Stimulated activated CD8-positive, alpha-beta memory T cell treated with anti-CD3 and anti-CD28 coated beads, Interleukin-4, amount 100 ng/mL, for 1 hour (primary cell): ENCODE results near the gene SLCO2A1.

Experiments
- DNase-seq, 2 donors: peaks; one replicate each; pipeline ENCODE4 v3.0.0-alpha.2; 2020; ENCODE audit warnings: low read depth in 2 of 2, low spot score in 1 of 2

The SLCO2A1 gene

GRCh38 chr3:133955892-133956291, 73.8 kb downstream of the SLCO2A1 start:
- no peak for DNase-seq

DNA sequence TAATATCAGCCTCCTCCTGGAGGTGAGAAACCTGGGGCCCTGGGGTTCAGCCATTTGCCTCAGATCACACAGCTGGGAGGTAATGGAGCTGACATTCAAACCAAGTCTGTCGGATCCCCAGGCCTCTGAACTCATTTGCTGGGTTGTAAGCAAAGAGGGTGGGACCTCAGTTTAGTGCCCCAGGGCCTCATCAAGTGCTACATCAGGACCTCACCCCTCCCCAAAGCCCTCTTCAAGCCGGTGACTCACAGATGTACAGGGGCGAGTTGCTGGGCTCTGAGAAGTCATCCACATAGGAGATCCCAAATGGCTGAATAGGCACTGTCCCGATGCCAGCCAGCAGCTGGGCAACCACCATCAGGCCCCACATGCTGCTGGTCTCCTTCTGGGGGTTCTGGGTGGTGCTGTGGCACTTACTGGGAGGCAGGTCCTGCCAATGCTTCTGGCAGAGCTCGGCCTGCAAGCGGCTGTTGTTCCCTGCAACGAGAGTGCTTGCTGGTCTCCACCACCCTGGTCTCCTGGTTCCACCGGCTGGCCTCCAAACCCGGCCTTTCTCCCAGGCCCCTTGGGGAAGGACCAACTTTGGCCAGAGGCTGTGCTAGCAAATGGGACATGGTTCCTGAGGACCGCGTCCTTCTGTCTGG, 74.9 kb downstream of the SLCO2A1 start:
- no peak for DNase-seq

- DNase-seq = no peak
Measured at GRCh38 chr3:133953297-133953696, 76.4 kb downstream of the SLCO2A1 start.

GRCh38 chr3:133949438-133949837, 80.3 kb downstream of the SLCO2A1 start:
- no peak for DNase-seq

GRCh38 chr3:133948996-133949395, 80.7 kb downstream of the SLCO2A1 start:
- no peak for DNase-seq

DNA sequence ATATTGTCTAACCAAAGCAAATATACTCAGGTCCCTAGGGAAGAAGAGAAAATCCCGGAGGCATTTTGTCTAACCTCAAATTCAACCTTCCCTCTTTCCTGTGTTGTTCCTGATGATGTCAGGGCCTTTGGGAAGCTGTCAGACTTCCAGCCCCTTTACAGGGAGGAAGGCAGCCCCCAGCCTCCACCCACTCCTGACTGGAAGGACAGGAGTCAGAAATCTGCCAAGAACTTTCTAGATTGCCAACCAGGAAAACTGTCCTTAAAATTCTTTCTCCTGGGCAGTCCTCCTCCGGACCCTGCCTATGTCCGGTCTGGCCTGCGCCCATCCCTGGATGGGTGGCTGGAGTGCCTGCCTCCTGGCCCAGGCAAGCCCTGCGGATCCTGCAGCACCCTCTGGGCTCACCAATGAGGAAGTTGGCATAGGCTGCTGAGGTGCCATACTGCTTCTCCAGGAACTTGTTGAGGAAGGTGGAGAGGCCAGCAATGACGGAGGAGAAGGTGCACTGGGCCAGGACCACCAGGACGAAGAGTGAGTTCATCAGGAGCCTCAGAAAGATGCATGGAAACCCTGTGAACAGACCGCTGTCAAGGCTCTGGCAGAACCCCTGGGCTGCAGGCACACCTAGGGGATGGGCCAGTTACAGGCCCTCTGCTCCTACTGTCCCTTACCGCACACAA, 81.5 kb downstream of the SLCO2A1 start:
- DNase-seq = no peak

DNA sequence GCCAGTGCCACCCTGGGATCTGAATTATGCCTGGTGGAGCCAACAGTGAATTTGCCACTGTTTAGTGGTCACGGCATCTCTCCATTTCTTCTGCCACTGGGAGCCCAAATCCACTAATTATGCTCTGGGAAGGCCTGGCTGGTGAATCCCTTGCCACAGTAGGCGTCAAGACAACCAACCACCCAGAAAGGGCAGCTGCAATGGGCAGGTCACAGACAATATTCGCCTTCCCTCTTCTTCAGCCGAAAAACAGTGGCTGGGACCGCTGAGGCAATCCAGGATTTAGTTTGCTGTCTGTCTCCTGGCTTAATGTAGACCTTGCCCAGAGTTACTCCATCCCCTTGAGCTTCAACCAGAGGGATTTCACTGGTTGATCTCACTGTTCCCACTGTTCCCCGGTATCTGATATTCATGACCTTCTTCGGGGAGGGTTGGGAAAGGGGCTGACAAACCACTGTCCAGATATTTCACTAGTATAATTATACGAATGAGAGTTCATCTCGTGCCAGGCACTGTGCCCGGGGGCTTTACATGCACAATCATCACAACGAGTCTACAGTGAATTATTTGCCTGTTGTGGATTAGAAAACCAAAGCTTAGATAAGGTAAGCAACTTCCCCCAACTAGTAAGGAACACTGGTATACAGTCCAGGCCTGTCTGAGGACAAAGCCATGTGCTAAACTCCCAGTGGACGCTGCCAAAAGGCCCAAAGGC, 84.2 kb downstream of the SLCO2A1 start:
- DNase-seq = no peak

- no peak for DNase-seq
Measured at GRCh38 chr3:133944641-133945380, 84.9 kb downstream of the SLCO2A1 start.

GRCh38 chr3:133944181-133944580, 85.5 kb downstream of the SLCO2A1 start:
- DNase-seq = no peak

GRCh38 chr3:133943639-133944141, 86.0 kb downstream of the SLCO2A1 start:
- DNase-seq = no peak

DNA sequence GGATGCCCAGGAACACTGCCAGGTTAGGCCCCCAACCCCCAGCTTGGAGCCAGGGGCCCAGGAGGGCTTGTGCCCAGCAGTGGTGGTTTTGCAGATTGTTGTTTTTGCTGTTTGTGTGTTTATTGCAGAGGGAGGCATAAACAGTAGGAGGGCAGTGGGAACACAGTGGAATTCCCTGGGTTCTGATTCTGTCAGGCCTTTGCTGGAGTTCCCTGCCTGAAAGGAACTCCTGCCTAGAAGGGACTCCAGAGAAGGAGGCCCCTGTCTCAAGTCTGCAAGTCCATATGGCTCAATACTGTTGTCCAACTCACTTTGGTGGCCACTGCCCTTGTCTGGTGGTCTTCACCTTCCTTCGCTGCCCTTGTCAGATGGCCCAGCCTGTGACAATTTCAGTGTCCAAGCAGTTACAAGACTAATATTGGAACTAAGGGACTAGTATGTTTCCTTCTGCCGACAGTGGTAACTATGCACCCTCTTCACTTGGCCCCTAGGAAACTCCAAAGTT, 86.6 kb downstream of the SLCO2A1 start:
- DNase-seq = no peak

DNA sequence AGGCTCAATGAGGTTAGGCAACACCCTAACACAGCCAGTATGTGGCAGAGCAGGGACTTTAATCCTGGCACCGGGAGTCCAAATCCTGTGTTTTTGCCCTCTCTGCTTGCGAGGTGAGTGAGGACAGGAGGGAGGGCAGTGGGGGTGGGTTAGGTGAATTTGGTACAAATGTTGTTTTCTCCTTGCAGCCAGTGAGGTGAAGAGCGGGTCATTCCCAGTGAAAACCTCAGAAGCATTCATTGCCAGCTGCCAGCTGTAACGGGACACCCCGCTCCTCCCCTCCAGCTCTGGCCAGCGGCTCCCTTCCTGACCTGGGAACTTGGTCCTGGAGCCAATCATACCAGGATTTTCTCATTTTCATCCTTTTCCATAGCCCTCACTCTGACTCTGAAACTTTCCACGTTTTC, 88.3 kb downstream of the SLCO2A1 start:
- DNase-seq = no peak

DNA sequence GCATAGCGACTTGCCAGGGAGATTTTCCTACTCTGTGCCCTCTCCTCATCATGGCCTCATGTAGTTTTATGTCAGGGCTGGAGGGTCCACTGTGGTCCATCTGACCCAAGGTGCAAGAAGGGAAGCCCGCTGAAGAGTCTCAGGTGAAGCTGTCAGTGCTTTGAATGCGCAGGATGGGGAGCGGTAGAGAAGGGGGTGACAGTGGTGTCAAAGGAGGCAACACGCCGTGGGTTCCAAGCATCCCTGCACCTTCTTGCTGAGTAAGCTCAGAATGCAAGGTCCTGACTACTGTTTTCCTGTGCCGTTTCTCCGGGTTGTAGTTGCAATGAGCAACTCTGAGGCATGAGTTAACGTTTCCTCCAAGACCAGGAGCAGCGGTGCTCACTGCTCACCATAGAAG, 89.2 kb downstream of the SLCO2A1 start:
- DNase-seq = no peak

- no peak for DNase-seq
Measured at GRCh38 chr3:133939463-133939835, 90.3 kb downstream of the SLCO2A1 start.

- DNase-seq = no peak
Measured at GRCh38 chr3:133938770-133939462, 90.8 kb downstream of the SLCO2A1 start.

- DNase-seq = no peak
Measured at GRCh38 chr3:133937756-133938601, 91.7 kb downstream of the SLCO2A1 start.

DNA sequence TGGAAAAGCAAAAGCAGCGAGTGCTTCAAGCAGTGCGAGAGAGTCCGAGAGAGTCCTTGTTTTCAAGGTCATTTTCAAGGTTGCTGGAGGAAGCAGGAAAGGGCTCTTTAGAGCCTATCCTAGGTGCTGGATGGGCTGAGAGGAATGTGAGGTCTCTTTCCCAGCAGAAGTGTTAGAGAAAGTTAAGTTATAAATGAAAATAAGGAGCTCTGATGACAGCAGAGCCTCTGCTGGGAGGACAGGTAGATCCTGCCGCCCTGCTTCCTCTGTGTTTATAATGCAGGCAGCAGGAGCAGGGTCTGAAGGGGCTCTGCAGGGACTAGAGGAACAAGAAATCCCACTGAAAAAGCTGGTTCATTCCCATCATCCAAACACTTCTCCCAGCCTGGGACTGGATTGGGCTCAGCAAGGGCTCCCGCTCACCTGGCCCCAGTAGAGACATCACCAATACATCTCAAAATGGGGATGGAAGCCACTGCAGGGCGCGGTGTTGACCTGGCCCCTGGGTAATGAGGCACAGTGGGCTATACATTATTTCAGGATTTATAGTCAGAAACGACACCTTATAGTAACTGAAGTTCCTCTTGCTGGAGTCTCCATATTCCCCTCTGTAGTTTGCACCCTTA, 92.6 kb downstream of the SLCO2A1 start:
- DNase-seq = no peak

DNA sequence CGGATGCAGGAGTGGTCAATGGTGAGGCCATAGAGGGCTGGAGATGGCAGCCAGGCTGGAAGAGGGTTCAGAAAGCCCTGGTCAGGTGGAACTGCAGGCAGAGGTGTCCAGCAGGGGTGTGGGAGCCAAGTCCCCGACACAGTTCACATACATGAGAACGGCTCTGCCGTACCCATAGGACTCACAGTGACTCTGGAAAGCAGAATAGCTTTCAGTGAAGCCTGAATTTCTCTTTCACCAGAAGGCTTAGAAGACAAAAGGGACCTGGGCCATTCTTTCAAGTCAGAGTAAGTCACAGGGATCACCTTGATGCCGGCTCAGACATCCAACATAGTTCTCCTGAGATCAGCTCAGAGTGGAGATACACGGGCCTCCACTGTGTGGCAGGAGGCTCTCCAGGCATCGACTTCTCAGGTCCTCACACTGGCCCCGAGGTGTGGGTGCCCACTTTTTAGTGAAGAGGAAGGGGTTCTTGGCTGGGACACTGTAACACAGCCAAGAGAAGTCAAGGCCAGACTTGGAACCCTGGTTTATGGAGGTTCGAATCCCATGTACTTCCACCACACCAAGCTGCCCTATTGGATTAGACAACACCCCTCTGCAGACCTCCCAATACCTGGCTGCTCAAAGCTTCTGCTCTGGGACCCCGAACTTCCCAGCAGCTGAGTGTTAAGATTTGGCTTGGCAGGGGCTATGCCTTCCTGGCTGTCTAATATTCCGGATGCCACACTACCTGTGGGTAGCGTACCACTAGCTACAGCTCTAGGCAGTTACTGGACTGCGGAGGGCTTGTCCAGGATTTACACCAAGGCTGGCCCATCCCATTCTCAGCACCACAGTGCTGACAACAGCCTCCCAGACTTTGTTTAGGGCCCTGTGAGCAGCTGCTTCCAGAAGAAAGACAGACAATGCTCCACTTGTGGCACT, 93.6 kb downstream of the SLCO2A1 start:
- DNase-seq = no peak
